ENCODE measurements around the gene PLCB1. TPM values are rescaled to one million over a fixed set of nuclear protein-coding genes. Genes with fewer than 3 reads are reported as not detected.

Gene PLCB1
- total RNA-seq, 4 donors from 2014 or later, result 13.5 to 110 (median 30.4) TPM

DNA sequence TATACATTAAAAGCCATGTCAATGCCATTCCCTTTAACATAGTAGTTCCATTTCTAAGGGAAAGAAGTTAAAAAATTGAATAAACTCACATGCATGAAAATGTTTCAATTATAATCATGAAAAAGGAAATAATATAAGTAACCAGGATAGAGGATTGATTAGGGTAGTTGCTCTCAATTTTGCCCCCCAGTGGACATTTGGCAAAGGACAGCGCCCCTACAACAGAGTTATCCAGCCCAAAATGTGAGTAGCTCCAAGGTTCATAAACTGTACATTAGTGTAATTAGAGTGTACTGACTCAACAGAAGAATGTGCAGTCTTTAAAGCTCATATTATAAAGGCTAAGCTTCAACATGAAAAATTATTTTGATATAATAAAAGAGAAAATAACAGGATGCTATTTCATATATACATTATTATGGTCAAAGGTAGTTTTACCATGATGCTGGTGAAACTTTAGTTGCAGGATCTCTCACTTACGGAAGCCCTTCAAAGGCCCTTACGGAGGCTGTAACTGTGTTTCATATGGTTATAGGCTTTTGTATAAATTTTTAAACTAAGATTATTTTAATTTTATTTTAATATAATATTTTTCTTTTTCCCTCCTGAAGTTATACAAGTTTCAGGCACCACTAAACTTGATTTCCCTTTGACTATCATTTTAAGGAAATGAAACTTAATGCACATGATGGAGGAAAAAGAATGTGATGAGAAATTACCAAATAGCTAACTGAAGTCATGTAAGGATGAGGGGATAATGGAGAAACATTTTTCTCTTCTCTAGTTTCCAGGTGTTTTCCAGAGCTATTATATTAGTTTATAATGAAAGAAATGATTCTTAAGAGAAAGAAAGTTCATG lies 403.6 kb downstream of the PLCB1 start:
- H3K27me3 ChIP-seq, result no peaks in the 10 kb centered on the region
- intact Hi-C loops (cut with DNase I; ENCODE audit: low total_unique reads), result no loop called here
- no peak for DNase-seq
- no peak overlapping the region for H3K4me3 ChIP-seq
- no peaks in the 10 kb centered on the region for H3K4me1 ChIP-seq
- H3K27ac ChIP-seq, result no peak overlapping the region
- TF ChIP-seq, protein P1, sequence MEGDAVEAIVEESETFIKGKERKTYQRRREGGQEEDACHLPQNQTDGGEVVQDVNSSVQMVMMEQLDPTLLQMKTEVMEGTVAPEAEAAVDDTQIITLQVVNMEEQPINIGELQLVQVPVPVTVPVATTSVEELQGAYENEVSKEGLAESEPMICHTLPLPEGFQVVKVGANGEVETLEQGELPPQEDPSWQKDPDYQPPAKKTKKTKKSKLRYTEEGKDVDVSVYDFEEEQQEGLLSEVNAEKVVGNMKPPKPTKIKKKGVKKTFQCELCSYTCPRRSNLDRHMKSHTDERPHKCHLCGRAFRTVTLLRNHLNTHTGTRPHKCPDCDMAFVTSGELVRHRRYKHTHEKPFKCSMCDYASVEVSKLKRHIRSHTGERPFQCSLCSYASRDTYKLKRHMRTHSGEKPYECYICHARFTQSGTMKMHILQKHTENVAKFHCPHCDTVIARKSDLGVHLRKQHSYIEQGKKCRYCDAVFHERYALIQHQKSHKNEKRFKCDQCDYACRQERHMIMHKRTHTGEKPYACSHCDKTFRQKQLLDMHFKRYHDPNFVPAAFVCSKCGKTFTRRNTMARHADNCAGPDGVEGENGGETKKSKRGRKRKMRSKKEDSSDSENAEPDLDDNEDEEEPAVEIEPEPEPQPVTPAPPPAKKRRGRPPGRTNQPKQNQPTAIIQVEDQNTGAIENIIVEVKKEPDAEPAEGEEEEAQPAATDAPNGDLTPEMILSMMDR (IDR thresholded peaks at IDR 0.05), result no peak
- TF ChIP-seq POLR2A (IDR thresholded peaks at IDR 0.05), result no peak
- H3K9me3 ChIP-seq, result no peaks in the 10 kb centered on the region
- H3K36me3 ChIP-seq, result no peaks in the 10 kb centered on the region

DNA sequence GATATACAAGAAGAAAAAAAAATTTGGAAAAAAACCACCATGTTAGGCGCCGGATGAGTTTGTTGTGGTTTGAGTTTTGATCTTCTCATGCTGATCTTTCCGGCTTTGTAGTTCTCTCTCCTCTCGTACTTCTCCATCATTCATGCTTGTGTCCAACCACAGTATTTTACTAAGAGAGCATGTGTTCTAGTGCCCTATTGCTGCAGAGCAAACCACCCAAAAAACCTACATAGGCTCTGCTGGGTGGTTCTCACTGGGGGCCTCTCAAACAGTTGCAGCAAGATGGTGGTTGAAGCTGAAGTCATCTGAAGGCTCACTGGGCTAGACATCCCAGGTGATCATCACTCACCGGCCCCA lies 404.2 kb downstream of the PLCB1 start:
- no peaks in the 10 kb centered on the region for H3K27me3 ChIP-seq
- intact Hi-C loops (cut with DNase I; ENCODE audit: low total_unique reads), result no loop called here

DNA sequence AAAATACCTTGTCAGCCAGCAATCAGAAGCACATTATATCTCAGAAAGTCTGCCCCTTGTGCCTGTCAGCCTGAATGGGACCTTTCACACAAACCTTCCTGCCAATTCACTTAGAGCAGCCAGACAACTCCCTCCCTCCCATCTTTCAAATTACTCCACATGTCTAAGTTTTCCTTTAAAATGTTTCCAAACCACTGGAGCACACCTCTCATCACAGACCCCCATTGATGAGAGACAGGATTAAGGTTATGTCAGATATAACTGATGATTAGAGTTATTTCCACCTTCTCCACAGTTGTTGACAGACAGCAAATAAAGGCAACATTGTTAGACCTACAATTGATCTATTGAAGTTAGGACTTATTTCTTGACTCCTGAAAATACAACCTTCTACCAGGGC lies 408.4 kb downstream of the PLCB1 start:
- Histone ChIP-seq H3K9me3 (no peaks in the 10 kb centered on the region), H3K36me3 (no peaks in the 10 kb centered on the region), H3K27ac (no peak overlapping the region), H3K27me3 (no peaks in the 10 kb centered on the region), H3K4me3 (no peak overlapping the region), H3K4me1 (no peaks in the 10 kb centered on the region)
- intact Hi-C loops (cut with DNase I; ENCODE audit: low total_unique reads), result no loop called here
- TF ChIP-seq POLR2A (IDR thresholded peaks at IDR 0.05), result no peak
- TF ChIP-seq, protein P1 (IDR thresholded peaks at IDR 0.05), result no peak
- no peak for DNase-seq

More for the DNA sequence above, 404.2 kb downstream of the PLCB1 start:
- DNase-seq, result no peak
- TF ChIP-seq, protein P1 (IDR thresholded peaks at IDR 0.05), result no peak
- no peak for TF ChIP-seq POLR2A (IDR thresholded peaks at IDR 0.05)
- no peaks in the 10 kb centered on the region for H3K9me3 ChIP-seq
- H3K27ac ChIP-seq, result no peak overlapping the region
- no peaks in the 10 kb centered on the region for H3K4me1 ChIP-seq
- H3K4me3 ChIP-seq, result no peak overlapping the region
- H3K36me3 ChIP-seq, result no peaks in the 10 kb centered on the region

DNA sequence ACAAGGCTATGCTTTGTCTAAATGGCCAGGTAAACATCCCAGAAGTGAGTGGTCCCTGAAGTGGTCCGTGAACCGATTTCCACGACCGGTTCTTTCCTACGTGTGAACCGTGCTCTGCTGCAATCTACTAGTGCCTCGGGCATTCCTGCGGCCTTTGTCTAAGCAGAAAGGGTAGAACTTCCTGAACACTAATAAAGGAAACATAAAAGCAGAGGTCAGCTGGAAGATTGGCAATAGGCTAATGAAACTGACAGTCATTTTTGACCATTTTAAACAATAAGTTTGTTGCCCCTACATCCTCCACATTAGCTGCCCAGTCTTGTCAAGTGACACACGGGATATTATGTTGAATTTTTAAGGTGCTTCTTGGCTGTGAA lies 410.0 kb downstream of the PLCB1 start:
- H3K4me3 ChIP-seq, result no peak overlapping the region
- TF ChIP-seq, protein P1 (IDR thresholded peaks at IDR 0.05), result no peak
- no peak for TF ChIP-seq POLR2A (IDR thresholded peaks at IDR 0.05)
- H3K27ac ChIP-seq, result peak overlapping the region in 1 of 2 donors; percentile 35
- no peaks in the 10 kb centered on the region for H3K27me3 ChIP-seq
- DNase-seq, result no peak
- no peaks in the 10 kb centered on the region for H3K36me3 ChIP-seq
- H3K4me1 ChIP-seq, result no peaks in the 10 kb centered on the region
- no peaks in the 10 kb centered on the region for H3K9me3 ChIP-seq
- intact Hi-C loops (cut with DNase I; ENCODE audit: low total_unique reads), result no loop called here

DNA sequence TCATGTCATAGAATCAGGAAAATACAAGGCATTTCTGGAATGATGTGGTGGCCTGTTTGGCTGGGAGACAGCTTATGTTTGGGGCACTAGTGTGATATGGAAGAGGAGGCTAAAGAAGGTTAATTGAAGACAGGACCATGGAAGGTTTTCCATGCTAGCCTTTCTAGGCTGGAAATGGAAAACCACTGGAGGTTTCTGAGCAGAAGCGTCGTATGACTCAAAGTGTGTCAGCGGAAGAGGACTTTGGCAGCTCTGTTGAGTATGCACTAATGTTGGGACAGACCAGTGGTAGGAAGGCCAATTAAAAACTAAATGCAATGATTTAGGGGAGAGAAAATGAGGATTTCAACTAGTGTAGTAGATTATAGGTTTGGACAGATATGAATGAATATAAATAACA lies 413.1 kb downstream of the PLCB1 start:
- H3K4me3 ChIP-seq, result no peak overlapping the region
- no peaks in the 10 kb centered on the region for H3K9me3 ChIP-seq
- no peaks in the 10 kb centered on the region for H3K36me3 ChIP-seq
- H3K4me1 ChIP-seq, result no peaks in the 10 kb centered on the region
- intact Hi-C loops (cut with DNase I; ENCODE audit: low total_unique reads), result no loop called here
- no peaks in the 10 kb centered on the region for H3K27me3 ChIP-seq
- H3K27ac ChIP-seq, result no peak overlapping the region
- TF ChIP-seq POLR2A (IDR thresholded peaks at IDR 0.05), result no peak
- TF ChIP-seq, protein P1 (IDR thresholded peaks at IDR 0.05), result no peak
- no peak for DNase-seq

All from uterus (tissue), 4 donors.